ENCODE data around the gene GRAMD4. TPM values are rescaled to one million over a fixed set of nuclear protein-coding genes. Genes with fewer than 3 reads are reported as not detected.
A peak's percentile ranks its signal among the peaks of the same experiment; 100 is the strongest.

Gene GRAMD4
- total RNA-seq, 1 donor from 2014 or later: 85.7 TPM

- no peak overlapping the region for H3K4me3 Mint-ChIP-seq (ENCODE audit: unreplicated experiment)
- TF ChIP-seq CTCF (IDR thresholded peaks at IDR 0.05; ENCODE audit: partially characterized antibody, unreplicated experiment): no peak
- H3K36me3 Mint-ChIP-seq (ENCODE audit: unreplicated experiment): peaks cover 16% of the 10 kb centered on the region
- DNase-seq: no peak
- H3K4me1 Mint-ChIP-seq (ENCODE audit: low read depth, unreplicated experiment): peaks cover 35% of the 10 kb centered on the region
- peaks cover 25% of the 10 kb centered on the region for H3K27me3 Mint-ChIP-seq (ENCODE audit: unreplicated experiment)
- peaks cover 23% of the 10 kb centered on the region for H3K9me3 Mint-ChIP-seq (ENCODE audit: unreplicated experiment)
- H3K27ac Mint-ChIP-seq (ENCODE audit: unreplicated experiment): no peak overlapping the region
Observed at GRCh38 chr22:46637711-46638600, 17.8 kb downstream of the GRAMD4 start.

- Mint-ChIP-seq H3K27ac (ENCODE audit: unreplicated experiment) (peak overlapping the region; percentile 78), H3K4me3 (ENCODE audit: unreplicated experiment) (peak overlapping the region; percentile 48), H3K36me3 (ENCODE audit: unreplicated experiment) (peaks cover 20% of the 10 kb centered on the region), H3K27me3 (ENCODE audit: unreplicated experiment) (peaks cover 27% of the 10 kb centered on the region), H3K4me1 (ENCODE audit: low read depth, unreplicated experiment) (peaks cover 35% of the 10 kb centered on the region), H3K9me3 (ENCODE audit: unreplicated experiment) (peaks cover 24% of the 10 kb centered on the region)
- DNase-seq: no peak
- TF ChIP-seq CTCF (IDR thresholded peaks at IDR 0.05; ENCODE audit: partially characterized antibody, unreplicated experiment): no peak
Observed at GRCh38 chr22:46638601-46639431, 18.6 kb downstream of the GRAMD4 start.

- Mint-ChIP-seq H3K27me3 (ENCODE audit: unreplicated experiment) (peaks cover 28% of the 10 kb centered on the region), H3K4me3 (ENCODE audit: unreplicated experiment) (peak overlapping the region; percentile 71), H3K4me1 (ENCODE audit: low read depth, unreplicated experiment) (peaks cover 33% of the 10 kb centered on the region), H3K9me3 (ENCODE audit: unreplicated experiment) (peaks cover 24% of the 10 kb centered on the region), H3K27ac (ENCODE audit: unreplicated experiment) (peak overlapping the region; percentile 78), H3K36me3 (ENCODE audit: unreplicated experiment) (peaks cover 20% of the 10 kb centered on the region)
- TF ChIP-seq CTCF (IDR thresholded peaks at IDR 0.05; ENCODE audit: partially characterized antibody, unreplicated experiment): no peak
- no peak for DNase-seq
Observed at GRCh38 chr22:46639843-46640242, 19.7 kb downstream of the GRAMD4 start.

GRCh38 chr22:46640293-46641055 is 20.3 kb downstream of the GRAMD4 start:
- Mint-ChIP-seq H3K36me3 (ENCODE audit: unreplicated experiment) (peaks cover 20% of the 10 kb centered on the region), H3K27me3 (ENCODE audit: unreplicated experiment) (peaks cover 28% of the 10 kb centered on the region), H3K4me1 (ENCODE audit: low read depth, unreplicated experiment) (peaks cover 33% of the 10 kb centered on the region), H3K9me3 (ENCODE audit: unreplicated experiment) (peaks cover 24% of the 10 kb centered on the region), H3K27ac (ENCODE audit: unreplicated experiment) (peak overlapping the region; percentile 78), H3K4me3 (ENCODE audit: unreplicated experiment) (peak overlapping the region; percentile 71)
- no peak for DNase-seq
- TF ChIP-seq CTCF (IDR thresholded peaks at IDR 0.05; ENCODE audit: partially characterized antibody, unreplicated experiment): no peak

Data from glutamatergic neuron (in vitro differentiated cells).